ENCODE measurements around the gene PTTG2. TPM values are rescaled to one million over a fixed set of nuclear protein-coding genes. Genes with fewer than 3 reads are reported as not detected.

Gene PTTG2
- not detected in 5 replicates for total RNA-seq (2022; extraction: Qiagen RNA extraction; ENCODE audit: low read depth)

GRCh38 chr4:37960098-37960497, at the start of gene PTTG2:
Gene PTTG2, plus strand, starts transcription at chr4:37960398. Its CDS starts 37 bp downstream, at chr4:37960435.

Other genes starting within 250 kb of the PTTG2 start
- 12.4 to 16.2 TPM (median 13.3 TPM) in 5 replicates for gene PGM2, start 133.7 kb upstream of the PTTG2 start, total RNA-seq (2022; extraction: Qiagen RNA extraction; ENCODE audit: low read depth)
- gene TBC1D1, start 69.3 kb upstream of the PTTG2 start, total RNA-seq (2022; extraction: Qiagen RNA extraction; ENCODE audit: low read depth) = 20.7 to 25.5 TPM (median 21.7 TPM) in 5 replicates